CD4-positive, alpha-beta T cell treated with Interleukin-4 for 4 hours (primary cell): ENCODE data around the gene CAMSAP2.
"Not testable (repeated sequence)": the region's sequence is repeated elsewhere in the genome, so short reads cannot be mapped to it uniquely, and the experiment has no call there.

ENCODE experiments used
- DNase-seq: peaks from one replicate; pipeline ENCODE4 v3.0.0-alpha.2; 2020

CAMSAP2 gene

DNA sequence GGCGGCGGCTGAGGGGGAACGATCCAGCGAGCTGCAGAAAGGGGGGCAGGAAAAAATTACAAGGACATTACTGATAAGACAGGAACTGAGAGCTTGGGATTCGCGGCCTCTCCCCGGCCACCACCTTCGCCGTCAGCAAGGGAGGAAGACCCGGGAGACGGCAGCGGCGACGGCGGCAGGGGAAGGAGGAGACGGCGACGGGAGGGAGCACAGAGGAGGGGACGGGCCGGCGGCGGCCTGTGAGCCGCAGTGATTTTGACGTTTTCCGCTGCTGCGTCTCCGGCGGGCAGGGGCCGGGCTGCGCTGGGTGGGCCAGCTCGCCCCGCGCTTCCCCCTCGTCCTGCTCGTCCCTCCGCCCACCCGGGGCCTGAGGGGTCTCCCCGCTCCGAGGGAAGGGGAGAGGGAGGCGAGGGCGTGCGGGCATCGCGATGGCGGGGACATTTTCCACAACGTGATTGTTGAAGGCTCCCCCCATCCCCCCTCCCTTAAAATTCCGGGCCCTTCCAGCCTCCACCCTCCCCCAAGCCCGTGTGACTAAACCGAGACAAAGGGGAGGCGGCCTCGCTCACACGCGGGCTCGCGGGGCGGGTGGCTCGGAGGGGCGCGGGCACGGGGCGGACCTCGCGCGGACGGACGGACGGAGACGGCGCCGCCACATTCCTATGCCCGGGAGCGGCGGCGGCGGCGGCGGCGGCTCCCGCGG, 407 bp downstream of the CAMSAP2 start:
- peak; percentile 21 for DNase-seq

DNA sequence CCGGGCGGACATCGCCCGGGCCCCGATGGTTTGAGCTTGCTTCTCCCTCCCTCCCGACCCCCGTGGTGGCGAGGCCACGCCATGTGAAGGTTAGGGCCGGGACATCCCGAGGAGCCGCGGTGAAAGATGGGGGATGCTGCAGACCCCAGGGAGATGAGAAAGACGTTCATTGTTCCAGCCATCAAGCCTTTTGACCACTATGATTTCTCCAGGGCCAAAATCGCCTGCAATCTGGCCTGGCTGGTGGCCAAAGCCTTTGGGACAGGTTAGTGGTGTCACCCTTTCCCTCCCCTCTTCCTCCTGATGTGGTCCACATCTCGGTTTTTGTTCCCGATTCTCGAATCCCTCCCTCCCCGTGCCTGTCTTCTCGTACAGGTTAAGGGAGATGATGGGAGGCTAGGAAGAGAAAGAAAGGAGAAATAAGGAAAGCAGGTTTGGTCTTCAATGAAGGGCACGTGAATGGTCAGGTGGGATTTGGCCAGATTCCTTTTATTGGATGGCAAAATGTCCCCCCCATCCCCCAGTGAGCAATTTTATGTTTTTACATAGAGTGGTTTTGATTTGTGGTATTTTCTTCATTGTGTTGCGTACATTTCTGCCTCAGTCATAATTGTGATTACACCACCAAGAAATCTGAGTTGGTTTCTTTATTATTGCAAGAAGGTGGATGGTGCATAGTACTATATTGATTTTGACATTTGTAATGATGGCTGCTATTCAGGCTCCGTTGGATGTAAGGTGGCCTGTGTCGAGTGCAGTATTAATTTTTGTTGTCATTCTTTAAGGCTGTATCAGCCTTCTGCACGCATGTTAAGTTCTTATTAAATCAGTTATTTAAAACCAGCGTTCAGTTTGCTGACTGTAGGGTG, 1.2 kb downstream of the CAMSAP2 start:
- DNase-seq = no peak

DNA sequence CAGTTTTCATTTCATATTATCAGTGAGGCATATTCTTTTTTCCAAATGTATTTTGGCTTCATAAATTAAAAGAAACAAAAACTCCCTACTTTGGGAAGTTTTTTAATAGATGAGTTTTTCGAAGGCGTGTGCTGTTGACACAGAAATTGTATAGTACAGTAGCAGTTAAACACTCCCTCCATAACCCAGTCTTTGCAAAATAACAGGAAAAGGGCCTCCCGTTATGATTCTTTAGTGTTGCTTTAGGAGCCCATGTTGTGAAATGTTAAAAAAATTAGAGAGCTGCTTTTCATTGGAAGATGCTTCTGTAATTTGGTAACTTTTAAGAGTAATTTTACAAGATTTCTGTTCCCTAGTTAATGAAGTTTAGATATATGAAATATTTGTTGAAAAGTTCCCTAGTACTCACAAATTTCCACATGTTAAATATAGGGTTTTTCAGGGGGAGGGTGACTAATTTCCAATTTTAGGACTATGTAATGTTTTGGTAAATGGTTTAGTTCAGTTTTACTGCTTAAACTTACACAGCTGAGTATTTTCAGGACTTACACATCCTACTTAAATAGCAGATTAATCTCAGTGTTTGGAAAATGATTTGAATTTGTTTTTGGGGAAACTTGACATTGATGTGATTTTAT, 2.0 kb downstream of the CAMSAP2 start:
- DNase-seq = no peak

DNA sequence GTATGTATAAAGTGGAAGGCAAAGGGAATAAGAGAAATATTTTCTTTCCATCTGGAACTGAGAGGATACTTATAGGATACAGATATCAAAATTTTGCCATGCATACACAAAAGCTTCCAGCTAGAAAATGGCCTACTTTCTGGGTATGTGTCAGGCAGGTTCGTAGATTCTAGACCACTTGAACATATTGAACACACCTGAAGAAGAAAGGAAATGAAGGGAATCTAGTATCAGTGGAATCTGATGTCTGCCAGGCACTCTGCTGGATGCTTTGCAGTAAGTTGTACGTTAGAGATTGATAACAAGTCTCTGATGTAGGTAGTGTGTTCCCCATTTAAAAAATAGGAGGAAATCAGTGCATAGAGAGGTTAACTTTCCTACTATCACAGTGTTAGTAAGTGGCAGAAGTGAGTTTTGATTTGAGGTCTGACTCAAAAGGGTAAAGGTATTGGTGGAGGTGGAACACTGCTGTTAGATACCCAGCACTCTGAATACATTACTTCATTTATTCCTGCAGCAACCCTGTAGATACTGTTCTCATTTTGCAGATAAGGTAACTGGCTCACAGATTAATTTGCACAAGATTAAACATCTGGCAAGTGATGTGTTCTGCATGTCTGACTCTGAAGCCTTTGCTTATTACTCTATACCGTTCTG, 3.0 kb downstream of the CAMSAP2 start:
- DNase-seq = no peak

DNA sequence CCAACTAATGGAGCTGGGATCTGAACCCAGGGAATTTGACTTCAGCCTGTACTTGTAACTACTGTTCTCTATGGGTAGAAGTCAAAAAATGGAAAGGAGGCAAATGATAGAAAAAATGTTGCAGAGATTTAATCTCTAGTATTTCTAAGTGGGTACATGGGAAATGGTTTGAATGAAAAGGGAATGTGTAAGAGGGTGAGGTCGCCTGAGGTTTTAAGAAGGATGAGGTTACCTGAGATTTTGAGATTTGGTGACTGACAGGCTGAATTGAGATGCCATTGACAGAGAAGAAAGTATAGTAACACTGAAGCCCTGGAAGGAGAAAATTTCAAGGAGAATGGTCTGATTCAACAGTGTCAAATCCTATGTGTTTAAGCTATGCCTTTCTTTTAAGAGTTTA, 5.5 kb downstream of the CAMSAP2 start:
- DNase-seq = no peak

DNA sequence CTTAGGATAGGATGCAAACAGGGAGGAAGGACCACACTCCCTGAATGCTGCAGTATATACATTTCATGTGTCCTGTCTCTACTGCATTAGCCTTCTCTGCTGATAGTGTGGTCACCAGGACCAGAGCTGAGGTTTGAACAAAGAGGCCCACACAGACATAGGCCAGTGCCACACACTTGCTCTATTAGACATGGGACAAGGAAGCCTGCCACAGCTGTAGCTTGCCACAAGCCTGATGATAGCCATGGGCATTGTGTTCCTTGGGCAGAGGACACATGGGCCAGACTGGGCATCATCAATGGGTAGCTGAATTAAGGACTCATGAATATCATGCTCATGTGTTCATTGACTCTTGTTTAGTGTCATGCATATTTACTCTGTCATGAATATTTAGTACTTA, 10.4 kb downstream of the CAMSAP2 start:
- no peak for DNase-seq

DNA sequence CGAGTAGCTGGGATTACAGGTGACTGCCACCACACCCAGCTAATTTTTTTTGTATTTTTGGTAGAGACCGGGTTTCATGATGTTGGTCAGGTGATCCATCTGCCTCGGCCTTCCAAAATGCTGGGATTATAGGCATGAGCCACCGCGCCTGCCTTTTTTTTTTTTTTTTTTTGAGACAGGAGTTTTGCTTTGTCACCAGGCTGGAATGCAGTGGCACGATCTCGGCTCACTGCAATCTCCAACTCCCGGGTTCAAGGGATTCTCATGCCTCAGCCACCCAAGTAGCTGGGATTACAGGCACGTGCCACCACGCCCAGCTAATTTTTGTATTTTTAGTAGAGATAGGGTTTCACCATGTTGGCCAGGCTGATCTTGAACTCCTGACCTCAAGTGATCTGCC, 12.1 kb downstream of the CAMSAP2 start:
- not testable (repeated sequence) for DNase-seq

DNA sequence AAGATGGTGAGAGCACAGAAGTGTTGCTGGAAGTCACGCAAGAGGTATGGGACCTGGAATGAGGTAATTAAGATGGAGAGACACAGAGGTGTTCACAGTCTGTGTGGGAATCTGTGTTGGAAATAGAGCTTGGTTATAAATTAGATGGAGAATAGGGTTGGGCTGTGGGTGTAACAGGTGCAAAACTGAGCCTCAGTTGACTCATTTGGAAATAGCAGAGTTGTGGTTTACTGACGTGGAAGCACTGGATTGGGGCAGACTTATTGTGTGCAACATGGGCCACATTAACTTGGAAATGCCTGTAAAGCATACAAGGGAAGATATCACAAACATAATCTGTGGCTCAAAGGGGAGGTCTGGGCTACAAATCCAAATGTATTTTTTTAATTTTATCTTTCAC, 13.0 kb downstream of the CAMSAP2 start:
- no peak for DNase-seq

DNA sequence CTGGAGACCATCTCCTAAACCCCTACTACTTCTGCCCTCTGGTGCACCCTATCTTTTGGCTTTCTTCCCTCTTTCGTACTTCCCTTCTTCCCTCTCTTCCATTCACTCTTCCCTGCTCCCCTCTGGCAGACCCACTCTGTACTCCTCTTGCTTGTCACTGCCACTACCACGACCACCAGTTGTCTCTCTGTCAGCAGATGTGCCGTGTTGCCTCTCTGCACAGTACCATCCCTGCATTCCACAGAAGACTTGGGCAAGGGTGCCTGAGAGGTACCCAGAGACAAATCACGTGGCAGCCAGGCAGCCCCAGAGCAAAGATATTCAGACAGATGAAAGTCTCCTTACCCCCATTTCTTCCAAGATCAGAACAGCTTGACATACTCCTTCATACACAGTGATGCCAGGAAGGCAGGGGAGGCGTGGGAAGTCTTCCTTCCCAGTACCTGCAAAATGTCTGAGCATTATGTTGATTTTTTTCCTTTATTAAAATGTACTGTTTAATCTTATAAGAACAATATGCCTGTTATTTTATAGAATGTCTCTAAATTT, 15.0 kb downstream of the CAMSAP2 start:
- no peak for DNase-seq

DNA sequence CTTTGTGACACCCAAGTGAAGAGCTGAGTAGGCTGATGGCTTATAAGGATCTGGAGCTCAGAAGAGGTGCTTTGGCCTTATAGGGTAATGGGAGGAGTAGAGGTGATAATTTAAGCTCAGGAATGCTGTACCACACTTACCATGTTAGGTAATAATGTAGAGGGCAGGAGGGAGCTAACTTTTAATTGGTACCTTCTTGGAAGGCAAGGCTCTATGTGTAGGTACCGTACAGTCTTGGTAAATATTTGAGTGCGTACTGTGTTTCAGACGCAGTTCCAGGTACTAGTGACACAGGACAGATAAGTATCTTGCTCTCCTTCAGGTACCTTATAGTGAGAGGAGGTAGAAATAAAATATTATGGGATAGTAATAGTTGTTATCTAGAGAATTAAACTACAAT, 16.8 kb downstream of the CAMSAP2 start:
- no peak for DNase-seq

DNA sequence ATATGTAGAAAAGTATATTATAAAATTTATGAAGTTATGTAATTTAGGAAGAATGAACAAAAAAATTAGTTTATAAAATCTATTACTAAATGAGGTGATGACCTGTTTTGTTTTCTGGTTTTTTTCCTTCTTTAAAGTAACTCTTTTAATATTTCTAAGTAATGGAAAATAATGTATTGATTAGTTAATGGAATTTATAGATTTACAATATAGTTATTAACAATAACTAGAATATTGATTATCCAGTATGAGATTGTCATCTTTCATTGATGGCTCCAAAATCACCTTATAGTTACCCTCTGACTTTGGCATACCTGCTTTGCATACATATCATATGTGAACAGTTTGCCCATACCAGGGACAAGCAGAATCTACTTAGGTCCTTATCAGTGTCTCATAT, 23.4 kb downstream of the CAMSAP2 start:
- no peak for DNase-seq

DNA sequence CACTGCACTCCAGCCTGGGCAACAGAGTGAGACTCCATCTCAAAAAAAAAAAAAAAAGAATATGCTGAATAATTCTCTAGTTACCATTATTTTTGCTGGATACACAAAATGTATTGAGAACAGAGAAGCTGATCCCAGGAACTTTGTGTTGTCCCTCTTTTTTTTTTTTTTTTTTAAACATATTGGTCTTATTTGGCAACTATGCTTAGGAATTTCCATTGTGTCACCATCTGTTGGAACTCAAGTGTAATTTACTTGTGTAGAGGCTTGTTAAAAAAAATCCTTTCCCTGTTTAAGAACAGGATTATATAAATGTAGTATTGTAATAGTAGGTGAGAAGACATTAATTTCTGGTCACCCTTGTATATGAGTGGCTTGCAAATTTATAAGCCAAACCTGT, 28.6 kb downstream of the CAMSAP2 start:
- no peak for DNase-seq

DNA sequence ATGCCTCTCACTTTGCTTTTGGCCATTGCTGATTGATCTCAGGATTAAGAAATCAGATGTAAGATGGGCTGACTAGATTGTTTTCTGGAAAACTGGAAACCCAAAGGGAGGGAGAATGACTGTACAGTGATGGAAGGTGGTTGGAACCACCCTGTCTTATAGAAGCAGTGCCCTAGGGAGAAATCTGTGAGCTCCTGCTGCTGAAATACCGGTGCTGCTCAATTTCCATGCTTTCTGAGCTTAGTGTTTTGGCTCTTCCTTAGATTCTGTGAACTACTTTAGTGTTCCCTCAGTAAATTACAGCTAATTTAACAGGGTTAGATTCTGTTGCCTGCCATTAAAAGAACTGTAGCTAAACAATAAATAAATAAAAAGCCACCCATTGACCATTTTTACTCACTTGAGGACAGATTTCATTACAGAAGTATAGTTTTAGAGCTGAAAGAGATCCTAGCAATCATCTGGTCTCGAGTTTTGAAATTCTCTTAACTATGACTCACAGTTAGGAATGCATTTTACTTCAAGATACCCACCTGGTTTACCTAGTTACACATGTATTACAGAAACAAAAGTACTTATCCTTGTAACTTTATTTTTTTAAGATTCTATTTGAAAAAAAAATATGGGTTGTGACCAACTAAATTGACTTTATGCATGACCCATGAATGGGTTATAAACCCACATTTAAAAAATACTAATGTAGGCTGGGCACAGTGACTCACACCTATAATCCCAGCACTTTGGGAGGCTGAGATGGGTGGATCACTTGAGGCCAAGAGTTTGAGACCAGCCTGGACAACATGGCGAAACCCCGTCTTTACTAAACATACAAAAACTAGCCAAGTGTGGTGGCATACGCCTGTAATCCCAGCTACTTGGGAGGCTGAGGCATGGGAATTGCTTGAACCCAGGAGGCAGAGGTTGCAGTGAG, 33.2 kb downstream of the CAMSAP2 start:
- DNase-seq = no peak

DNA sequence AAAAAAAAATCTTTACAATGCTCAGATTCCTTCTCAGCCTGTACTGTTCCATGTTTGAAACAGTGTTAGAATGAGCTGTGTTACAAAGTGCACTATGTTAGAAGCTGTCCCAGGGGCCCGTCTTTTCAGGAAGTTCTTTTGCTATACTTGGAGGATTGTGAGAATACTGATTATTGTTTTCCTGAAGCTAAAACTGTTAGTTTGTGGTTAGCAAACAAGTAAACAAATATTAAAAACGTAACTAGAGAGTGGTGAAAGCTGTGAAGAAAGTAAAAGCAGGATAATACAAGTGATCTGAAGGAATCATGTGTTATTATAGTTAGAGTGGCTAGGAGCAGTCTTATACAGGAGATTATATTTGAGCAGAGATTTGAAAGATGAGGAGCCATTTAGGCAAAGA, 35.6 kb downstream of the CAMSAP2 start:
- no peak for DNase-seq

DNA sequence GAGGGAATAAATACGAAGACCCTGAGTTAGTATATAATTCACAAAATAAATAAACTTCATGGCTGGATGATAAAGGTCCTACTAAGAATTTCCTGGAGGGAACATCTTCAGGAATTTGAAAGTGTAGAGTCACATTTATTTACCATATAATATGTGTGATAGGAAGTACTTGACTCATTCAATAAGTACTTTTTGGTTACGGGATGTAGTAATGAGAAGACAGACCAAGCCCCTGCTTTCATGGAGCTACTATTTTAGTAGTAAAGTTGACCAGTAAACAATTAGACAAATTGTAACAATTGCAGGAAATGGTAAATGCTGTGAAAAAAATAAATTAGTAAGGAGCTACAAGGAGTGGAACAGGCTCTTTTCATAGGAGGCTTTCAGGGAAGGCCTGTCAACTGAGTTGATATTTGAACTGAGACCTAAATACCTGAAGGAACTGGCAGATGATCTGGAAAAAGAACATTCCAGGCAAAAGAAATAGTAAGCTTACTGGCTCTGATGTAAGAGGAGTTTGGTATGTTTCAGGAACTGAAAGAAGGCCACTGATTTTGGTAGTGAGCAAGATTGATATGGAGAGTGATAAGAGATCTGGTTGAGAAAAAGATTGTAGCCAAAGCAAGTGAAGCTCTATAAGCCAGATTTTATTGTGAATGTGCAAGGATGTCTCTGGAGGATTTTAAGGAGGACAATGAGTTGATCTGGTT, 36.2 kb downstream of the CAMSAP2 start:
- DNase-seq = no peak

DNA sequence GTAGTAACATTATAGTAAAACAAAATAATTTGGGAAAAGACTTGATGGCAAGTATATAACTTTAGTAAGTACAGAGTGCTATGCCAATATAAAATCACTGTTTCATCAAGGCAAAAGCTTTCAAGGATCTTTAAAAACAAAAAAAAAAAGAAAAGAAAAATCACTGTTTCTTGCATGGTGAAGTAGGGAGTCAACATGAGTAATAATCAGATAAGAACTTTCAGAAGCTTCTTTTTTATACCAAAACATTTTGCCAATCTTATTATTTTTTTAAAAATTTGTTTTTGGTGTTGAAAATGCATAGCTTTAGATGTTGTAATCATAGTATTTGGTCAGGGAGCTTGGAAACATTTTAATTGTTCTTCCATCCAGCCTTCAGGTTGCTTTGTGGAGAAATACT, 37.2 kb downstream of the CAMSAP2 start:
- DNase-seq = no peak

DNA sequence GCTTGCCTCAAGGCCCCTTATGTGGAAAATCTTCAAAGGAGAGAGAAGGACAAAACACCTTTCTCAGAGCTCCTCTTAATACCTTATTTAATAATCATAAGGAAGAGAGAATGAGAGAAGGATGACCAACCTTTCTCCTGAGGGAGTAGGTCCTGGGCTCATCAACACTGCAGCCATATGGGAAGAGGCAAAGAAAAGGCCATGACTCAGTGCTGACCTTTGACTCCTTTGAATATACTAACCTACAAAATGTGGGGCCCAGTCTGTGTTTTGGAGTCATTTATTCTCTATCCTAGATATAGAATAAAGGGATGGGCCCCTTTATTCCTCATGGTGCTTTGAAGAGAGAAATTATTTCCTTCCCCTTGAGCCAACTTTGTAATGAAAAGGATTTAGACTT, 38.3 kb downstream of the CAMSAP2 start:
- no peak for DNase-seq

DNA sequence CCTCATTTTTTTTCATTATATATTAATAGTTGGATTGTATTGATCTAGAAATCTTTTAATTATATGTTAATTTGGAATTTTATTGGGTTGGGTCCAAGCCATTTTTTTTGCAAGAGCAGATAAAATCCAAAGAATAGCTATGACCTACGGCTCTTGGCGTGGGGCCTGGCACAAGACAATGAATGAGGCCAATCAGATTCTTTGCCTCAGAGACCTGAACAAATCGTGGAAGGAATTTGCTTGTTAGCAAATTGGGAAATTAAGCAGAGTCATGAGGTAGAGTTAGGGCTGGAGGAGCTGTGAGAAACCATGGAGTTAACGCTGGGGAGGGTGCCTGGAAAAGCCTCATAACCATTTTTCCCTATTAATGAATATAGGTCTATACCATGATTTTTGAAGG, 40.1 kb downstream of the CAMSAP2 start:
- no peak for DNase-seq

DNA sequence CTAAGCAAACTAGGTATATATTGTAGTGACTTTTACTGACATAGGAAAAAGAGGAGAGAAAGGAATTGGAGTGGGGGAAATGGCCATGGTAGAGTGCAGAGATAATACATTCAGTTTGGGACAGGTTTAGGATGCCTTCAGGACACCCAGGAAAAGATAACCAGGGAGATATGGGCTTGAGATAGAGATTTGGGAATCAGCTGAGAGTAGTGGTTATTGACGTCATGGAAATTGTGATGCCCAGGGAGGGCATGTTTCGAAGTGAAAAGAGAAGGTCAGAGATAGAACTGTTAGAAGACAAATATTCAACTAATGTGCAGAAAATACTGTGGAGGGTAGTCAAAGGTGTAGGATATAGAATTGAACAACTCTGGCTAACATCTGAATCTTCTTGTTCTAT, 40.6 kb downstream of the CAMSAP2 start:
- no peak for DNase-seq

DNA sequence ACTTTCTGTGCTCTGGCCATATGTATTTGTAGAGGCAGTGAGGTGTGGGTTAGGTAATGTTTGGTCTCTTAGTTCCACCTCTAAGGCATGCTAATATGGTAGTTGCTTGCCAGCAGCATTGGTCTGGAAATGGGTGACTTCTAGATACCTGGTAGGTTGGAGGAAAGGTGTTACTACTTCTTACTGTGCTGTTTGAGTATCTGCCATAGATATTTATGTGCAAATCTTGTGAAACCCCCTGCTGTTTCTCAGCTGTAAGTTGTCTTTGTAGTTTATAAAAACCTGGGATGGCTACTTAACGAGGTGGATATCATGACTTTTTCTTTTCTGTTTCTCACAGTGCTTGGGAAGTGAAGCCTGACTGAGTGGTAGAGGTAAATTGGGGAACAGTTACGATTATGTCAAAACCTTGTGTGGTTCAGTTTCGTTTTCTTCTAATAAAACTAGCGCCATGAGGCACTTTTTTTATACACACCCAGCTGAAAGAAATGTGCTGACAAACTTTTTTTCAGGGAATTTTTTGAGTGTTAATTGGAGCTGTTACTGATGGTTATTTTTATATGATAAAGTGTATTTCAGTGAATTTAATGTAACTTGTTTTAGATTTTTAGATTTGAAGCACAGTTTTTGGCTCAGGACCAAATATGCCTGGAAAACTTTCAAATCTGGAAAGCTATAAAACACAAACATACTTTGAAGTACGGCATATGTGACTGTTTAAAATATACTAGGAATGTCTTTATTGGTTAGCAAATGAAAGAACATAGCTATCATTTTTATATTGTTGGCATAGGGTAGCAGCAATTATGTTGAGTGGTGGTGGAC, 42.1 kb downstream of the CAMSAP2 start:
- DNase-seq = no peak
